Adrenal gland (tissue), 5 donors: ENCODE results near the gene TAF11L6.
"Not testable (repeated sequence)": the region's sequence is repeated elsewhere in the genome, so short reads cannot be mapped to it uniquely, and the experiment has no call there.

Experiments used
- POLR2A ChIP-seq, 2 donors: fragments of 450-650 bp; IDR thresholded peaks; one replicate each; pipeline ENCODE4 v1.6.1; 2017; ENCODE audit warnings: antibody characterized with exemption in 2 of 2, mild to moderate bottlenecking in 2 of 2, moderate library complexity in 1 of 2
- TF ChIP-seq, protein P1 (sequence below), 6 experiments: fragments of 450-650 bp in 4 of 6; fragments of 200-600 bp in 2 of 6; sonication (generic) in 1 of 6; IDR thresholded peaks; 1 replicate in 5 of 6; 2 replicates in 1 of 6; pipeline versions ENCODE4 v1.5.1 to v1.8.0; 2016 to 2021; ENCODE audit warnings: antibody characterized with exemption in 6 of 6, mild to moderate bottlenecking in 2 of 6, moderate library complexity in 1 of 6
- donor health status: DM: no; HTN: no; CAD: no.

GRCh38 chr5:17497931-17498330 is 30.5 kb upstream of the TAF11L6 start, which contains the start of gene TAF11L2:
- not testable (repeated sequence) for TF ChIP-seq POLR2A (IDR thresholded peaks at IDR 0.05)
- TF ChIP-seq, protein P1, sequence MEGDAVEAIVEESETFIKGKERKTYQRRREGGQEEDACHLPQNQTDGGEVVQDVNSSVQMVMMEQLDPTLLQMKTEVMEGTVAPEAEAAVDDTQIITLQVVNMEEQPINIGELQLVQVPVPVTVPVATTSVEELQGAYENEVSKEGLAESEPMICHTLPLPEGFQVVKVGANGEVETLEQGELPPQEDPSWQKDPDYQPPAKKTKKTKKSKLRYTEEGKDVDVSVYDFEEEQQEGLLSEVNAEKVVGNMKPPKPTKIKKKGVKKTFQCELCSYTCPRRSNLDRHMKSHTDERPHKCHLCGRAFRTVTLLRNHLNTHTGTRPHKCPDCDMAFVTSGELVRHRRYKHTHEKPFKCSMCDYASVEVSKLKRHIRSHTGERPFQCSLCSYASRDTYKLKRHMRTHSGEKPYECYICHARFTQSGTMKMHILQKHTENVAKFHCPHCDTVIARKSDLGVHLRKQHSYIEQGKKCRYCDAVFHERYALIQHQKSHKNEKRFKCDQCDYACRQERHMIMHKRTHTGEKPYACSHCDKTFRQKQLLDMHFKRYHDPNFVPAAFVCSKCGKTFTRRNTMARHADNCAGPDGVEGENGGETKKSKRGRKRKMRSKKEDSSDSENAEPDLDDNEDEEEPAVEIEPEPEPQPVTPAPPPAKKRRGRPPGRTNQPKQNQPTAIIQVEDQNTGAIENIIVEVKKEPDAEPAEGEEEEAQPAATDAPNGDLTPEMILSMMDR (IDR thresholded peaks at IDR 0.05), result not testable (repeated sequence)
